Left renal pelvis (tissue), 4 donors: ENCODE measurements around the gene FGD6. TPM values are rescaled to one million over a fixed set of nuclear protein-coding genes. Genes with fewer than 3 reads are reported as not detected.
A peak's percentile ranks its signal among the peaks of the same experiment; 100 is the strongest.
"Not testable (repeated sequence)": the region's sequence is repeated elsewhere in the genome, so short reads cannot be mapped to it uniquely, and the experiment has no call there.

Experiments
- DNase-seq, 4 donors: peaks; one replicate each; pipeline ENCODE4 v3.0.0-alpha.2; 2013; ENCODE audit warnings: low read depth in 4 of 4, low spot score in 3 of 4
- polyA plus RNA-seq, 4 donors: library from polyadenylated mRNA; unstranded; fragments of 120-200 nt; gene quantifications; one replicate each; pipeline ENCODE4 v1.2.1, GENCODE V29; 2013; ENCODE audit not compliant: insufficient read length in 4 of 4

The FGD6 gene
- polyA plus RNA-seq, 4 donors, result 10.4 to 12.9 (median 11.5) TPM

- not testable (repeated sequence) for DNase-seq
These were observed 18.4 kb upstream of the FGD6 start for GRCh38 chr12:95235621-95236020.

GRCh38 chr12:95234187-95234586, 16.9 kb upstream of the FGD6 start:
- not testable (repeated sequence) for DNase-seq

- DNase-seq, result no peak
These were observed 13.9 kb upstream of the FGD6 start for GRCh38 chr12:95231190-95231589.

DNA sequence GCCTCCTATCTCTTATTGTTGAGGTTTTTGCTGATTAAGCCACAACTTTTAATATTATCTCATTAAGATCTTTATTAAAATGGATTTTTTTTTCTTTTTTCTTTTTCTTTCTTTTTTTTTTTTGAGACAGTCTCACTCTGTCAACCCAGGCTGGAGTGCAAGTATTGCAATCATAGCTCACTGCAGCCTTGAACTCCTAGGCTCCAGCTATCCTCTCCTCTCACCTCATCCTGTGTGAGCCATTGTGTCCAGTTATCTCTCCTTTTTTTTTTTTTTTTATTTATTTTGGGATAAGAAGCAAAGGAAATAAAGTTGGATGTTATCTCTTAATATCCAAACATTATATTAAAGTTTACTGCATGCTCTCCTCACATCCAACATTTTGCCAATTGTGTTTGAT, 13.0 kb upstream of the FGD6 start:
- DNase-seq, result no peak

- no peak for DNase-seq
These were observed 12.4 kb upstream of the FGD6 start for GRCh38 chr12:95229636-95230035.

DNA sequence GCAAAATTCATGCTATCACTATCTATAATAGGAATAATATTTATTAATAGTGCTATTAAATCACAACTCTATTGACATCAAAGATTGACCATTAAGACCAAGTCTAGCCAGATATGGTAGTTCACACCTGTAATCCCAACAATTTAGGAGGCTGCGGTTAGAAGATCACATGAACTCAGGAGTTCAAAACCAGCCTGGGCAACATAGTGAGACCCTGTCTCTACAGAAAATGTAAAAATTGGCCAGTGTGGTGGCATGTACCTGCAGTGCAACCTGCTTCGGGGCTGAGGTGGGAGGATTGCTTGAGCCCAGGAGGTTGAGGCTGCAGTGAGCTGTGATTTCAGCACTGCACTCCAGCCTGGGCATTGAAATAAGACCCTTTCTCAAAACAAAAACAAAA, 11.3 kb upstream of the FGD6 start:
- DNase-seq, result no peak

DNA sequence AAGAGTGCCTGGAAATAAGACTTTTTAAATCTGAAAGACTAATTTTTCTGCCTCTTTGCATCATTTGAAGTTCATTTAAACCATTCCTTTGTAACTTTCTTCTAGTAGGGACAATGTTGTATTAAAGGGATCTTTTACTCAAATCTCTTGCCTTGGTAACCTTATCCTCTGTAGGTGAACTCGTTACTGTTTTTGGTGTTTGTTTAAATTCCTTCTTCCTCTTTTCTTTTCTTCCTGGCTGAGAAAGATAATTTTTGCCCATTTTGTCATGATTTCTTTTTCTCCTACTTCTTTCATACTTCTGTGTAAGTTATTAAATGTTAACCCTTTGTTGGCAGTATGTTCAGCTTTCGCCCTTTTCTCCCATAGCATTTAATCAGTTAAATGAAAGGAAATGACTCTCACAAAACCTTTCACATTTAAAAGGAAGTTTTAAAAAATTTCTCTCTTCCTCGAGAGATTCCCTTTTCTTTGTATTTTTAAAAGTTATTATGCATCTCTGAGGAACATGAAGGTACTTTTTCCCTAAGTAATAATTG, 10.6 kb upstream of the FGD6 start:
- DNase-seq, result no peak

- no peak for DNase-seq
These were observed 8.5 kb upstream of the FGD6 start for GRCh38 chr12:95225645-95226212.

DNA sequence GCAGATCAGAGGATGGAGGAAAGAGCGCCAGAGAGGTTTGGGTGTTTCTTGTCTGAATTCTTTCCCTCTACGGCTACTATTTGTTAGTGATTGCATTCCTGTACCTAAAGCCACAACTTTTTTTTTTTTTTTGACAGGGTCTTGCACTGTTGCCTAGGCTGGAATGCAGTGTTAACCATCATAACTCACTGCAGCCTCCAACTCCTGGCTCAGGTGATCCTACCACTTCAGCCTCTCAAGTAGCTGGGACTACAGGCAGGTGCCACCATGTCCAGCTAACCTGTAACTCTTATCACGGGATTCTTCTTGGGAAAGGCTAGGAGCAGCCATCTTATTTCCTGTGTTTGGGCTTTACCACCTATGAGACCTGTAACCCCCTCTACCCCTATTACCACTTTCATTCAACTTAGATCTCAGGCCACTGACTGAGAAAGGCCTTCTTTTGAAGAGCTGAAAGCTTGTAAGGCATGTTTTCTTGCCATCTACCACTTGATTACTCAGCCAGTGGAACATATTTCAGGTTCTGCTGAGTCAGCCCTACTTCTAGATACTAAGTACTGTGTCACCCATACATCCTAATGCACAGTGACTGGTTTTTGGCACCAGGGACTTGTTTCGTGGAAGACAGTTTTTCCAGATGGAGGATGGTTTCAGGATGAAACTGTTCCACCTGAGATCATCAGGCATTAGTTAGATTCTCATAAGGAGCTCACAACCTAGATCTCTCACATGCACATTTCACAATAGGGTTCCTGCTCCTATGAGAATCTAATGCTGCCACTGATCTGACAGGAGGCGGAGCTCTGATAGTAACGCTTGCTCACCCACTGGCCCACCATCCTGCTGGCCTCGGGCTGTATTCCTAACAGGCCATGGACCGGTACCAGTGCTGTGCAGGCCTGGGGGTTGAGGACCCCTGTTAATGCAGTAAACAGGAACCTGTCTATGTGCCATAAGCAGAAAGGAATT, 7.2 kb upstream of the FGD6 start:
- no peak for DNase-seq

DNA sequence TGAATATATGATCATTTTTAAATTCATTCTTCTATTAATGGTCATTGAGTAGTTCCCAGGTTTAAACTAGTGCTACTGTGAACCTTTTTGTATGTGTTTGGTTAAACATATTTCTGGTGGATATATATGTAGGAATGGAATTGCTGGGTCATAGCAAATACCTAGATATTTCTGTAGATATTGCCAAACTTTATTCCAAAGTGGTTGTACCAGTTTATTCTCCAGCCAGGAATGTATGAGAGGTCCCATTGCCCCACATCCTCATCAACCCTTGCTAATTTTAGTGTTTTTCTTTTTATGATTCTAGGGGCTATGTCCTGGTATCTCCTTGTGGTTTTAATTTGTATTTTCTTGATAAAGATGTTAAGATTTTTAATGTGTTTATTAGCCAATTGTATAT, 3.5 kb upstream of the FGD6 start:
- DNase-seq, result no peak

- DNase-seq, result no peak
These were observed 2.9 kb upstream of the FGD6 start for GRCh38 chr12:95220190-95220589.

- peak in 2 of 4 donors; percentile 47 to 59 for DNase-seq
These were observed 1.2 kb upstream of the FGD6 start for GRCh38 chr12:95218150-95219133.

DNA sequence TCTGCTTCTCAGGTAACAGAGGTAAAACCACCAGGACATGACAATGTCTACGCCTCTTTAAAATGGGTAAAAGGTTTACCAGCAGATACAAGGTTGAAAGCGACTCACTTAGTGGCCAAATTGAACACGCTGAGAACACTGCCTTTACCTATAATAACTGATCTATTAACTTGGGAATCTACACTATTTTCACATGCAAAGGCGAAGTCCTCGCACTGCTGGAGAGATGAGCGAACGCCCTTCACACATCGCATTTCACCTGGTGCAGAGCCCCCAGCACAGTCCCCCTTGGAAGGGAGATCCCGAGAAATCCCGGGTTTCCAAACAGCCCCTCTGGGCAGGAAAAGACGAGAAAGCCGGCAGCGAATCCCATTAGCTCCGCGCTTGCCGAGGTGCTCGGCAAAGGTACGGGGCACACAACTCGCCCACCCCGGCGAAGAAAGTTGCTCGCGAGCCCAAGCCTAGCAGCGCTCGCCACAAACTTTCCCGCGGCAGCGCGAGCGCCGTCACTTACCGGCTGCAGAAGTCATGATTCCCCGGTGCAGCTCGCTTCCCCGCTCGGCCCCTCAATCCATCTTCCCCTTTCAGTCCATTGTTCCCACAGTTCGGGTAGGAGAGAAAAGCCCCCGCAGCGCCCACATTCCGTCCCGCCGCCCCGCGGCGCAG, 423 bp downstream of the FGD6 start:
- DNase-seq, result peak in 1 of 4 donors; percentile 55

DNA sequence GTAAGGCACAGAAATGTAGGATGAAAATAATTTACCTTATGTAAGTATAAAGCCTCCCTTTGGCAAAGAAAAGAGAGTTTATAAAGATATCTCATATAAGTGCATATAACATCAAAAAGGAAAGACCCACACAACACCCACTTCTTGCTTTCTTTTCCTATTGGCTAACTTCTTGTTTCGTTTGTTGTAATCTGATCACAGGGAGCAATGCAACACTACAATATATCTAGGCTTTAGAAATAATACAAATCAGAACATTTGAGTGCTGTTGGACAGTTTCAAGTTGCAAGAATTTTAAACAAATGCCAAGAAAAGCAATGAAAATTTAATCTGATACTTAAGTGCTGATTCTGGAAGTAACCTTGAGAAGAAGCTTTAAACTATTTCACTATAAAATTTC, 1.3 kb downstream of the FGD6 start:
- no peak for DNase-seq

GRCh38 chr12:95214466-95214865, 2.8 kb downstream of the FGD6 start:
- DNase-seq, result no peak

DNA sequence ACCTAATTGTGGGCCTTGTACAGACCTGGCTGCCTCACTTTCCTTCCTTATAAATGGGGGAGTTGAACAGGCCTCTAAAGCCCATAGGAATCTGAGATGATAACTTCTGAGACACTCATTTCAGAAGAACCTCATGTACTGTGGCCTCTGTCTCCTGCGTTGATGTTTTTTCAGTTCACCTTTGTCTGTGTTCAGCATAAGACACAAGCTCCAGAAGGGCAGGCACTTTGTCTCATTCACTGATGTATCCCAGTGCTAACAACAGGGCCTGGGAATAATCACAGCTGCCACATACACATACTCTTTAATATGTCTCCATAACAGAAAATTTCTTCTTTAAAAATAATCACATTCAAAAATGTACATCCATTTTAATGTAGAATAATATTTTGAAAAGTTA, 3.3 kb downstream of the FGD6 start:
- DNase-seq, result no peak

DNA sequence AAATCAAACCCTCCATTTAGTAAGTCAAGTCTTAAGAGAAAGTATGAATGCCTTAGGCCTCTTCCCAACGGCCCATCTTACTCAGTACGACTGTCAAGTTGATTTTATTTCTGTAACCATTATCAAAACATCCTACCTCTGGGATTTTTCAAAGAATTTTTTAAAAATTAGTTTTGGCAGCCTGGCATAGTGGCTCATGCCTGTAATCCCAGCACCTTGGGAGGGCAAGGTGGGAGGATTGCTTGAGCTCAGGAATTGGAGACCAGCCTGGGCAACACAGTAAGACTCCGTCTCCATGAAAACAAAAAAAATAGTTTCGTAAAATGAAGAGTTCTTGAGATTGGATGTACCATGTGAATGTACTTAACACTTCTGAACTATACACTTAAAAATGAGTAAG, 4.1 kb downstream of the FGD6 start:
- no peak for DNase-seq

- no peak for DNase-seq
These were observed 4.7 kb downstream of the FGD6 start for GRCh38 chr12:95212586-95212985.

GRCh38 chr12:95208678-95209077, 8.6 kb downstream of the FGD6 start:
- no peak for DNase-seq

DNA sequence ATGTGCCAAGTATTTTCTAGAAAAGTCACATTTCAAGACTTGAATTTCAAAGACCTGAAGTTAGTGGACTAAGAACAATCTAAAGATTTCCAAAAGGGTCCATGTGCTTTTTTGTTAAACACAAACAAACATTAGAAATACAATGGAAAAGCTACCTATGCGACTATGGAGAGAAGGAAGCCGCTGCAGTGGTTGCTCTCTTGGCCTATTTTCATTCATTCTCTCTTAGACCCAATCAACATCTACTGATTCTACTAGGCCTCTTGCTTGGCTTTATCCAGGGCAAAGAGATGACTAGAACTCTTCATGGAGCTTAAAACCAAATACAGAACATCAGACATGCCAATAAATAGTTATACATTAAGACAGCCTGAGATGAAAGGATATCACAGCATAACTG, 9.9 kb downstream of the FGD6 start:
- DNase-seq, result no peak
